K562 (cell line): ENCODE results near the gene SOST. TPM values are rescaled to one million over a fixed set of nuclear protein-coding genes. Genes with fewer than 3 reads are reported as not detected.
A peak's percentile ranks its signal among the peaks of the same experiment; 100 is the strongest.

Experiments
- ATAC-seq: fragments of 200-7000 bp; cut with Tn5 transposase; 3 replicates; pipeline ENCODE4 v1.9.1; 2020; ENCODE audit warnings: moderate library complexity
- BruUV-seq: library from RNA; stranded (reverse); fragments of 400-500 nt; replicated peaks from 2 replicates; lab custom pipeline; 2021; lab: Mats Ljungman, UMichigan
- CTCF ChIA-PET: fragments of 300-600 bp; formaldehyde crosslinking; extraction: SDS; loops from one replicate; lab custom pipeline; 2021; ENCODE audit warnings: low intra/inter-chr PET ratio; lab: Yijun Ruan, JAX
- POLR2A ChIA-PET: fragments of 300-600, 350-650 bp; sonication (Branson Sonifier 250); formaldehyde crosslinking; extraction: SDS; loops from one replicate; lab custom pipeline; 2021; ENCODE audit warnings: antibody characterized with exemption, inconsistent platforms; lab: Yijun Ruan, JAX
- DNase-seq, 4 experiments: peaks; one replicate each; pipeline versions ENCODE4 v3.0.0 to v3.0.0-alpha.2; 2011 to 2018; ENCODE audit warnings: low spot score in 3 of 4, mixed read lengths in 3 of 4; ENCODE audit errors: extremely low read depth in 1 of 4
- FAIRE-seq: peaks from 2 replicates; lab custom pipeline; 2011; peaks lifted over from hg19 to GRCh38; lab: Jason Lieb, UNC
- H2AFZ ChIP-seq: 2 replicates; pipeline ENCODE4 v1.6.0; 2011; ENCODE audit warnings: low read depth, low read length, control low read depth, inconsistent platforms
- H3K27ac ChIP-seq: fragments of 200-600 bp; 3 replicates; pipeline ENCODE4 v1.8.0; 2011; ENCODE audit warnings: low read depth, mild to moderate bottlenecking, control low read depth, inconsistent platforms, low read length, moderate library complexity, mixed read lengths; ENCODE audit errors: extremely low read depth
- H3K27me3 ChIP-seq, 2 experiments: fragments of 300-600 bp in 1 of 2; 2 replicates in 1 of 2; 3 replicates in 1 of 2; pipeline versions ENCODE4 v1.6.0 to v1.8.0; 2011; ENCODE audit warnings: inconsistent platforms in 2 of 2, low read length in 2 of 2, mild to moderate bottlenecking in 1 of 2, mixed read lengths in 1 of 2, moderate library complexity in 1 of 2; ENCODE audit not compliant: control insufficient read depth in 2 of 2, insufficient read depth in 2 of 2
- H3K36me3 ChIP-seq: fragments of 300-600 bp; 3 replicates; pipeline ENCODE4 v1.8.0; 2011; ENCODE audit warnings: mild to moderate bottlenecking, low read length, inconsistent platforms; ENCODE audit not compliant: control insufficient read depth, insufficient read depth
- H3K4me1 ChIP-seq, 2 experiments: fragments of 200-600 bp in 1 of 2; replicated peaks in 1 of 2; 2 replicates in 1 of 2; 3 replicates in 1 of 2; pipeline versions ENCODE4 v1.5.1 to v1.8.0; 2011; ENCODE audit warnings: inconsistent platforms in 2 of 2, low read length in 2 of 2, mild to moderate bottlenecking in 1 of 2, mixed read lengths in 1 of 2, moderate library complexity in 1 of 2; ENCODE audit not compliant: control insufficient read depth in 2 of 2, insufficient read depth in 2 of 2
- H3K4me2 ChIP-seq: 2 replicates; pipeline ENCODE4 v1.6.1; 2011; ENCODE audit warnings: low read length, control low read depth, inconsistent platforms, mixed read lengths; ENCODE audit not compliant: insufficient read depth
- H3K4me3 ChIP-seq: fragments of 200-600 bp; sonication (generic), shearing (Covaris generic); 2 replicates; pipeline ENCODE4 v1.5.1; 2016; ENCODE audit warnings: control low read depth, inconsistent platforms
- H3K79me2 ChIP-seq: fragments of 200-600 bp; 3 replicates; pipeline ENCODE4 v1.8.0; 2011; ENCODE audit warnings: low read length, inconsistent platforms; ENCODE audit not compliant: control insufficient read depth, insufficient read depth
- H3K9ac ChIP-seq, 2 experiments: 2 replicates each; pipeline versions ENCODE4 v1.6.0 to v1.6.1; 2011; ENCODE audit warnings: low read depth in 2 of 2, low read length in 2 of 2, control low read depth in 1 of 2, inconsistent platforms in 1 of 2, mild to moderate bottlenecking in 1 of 2, mixed read lengths in 1 of 2; ENCODE audit not compliant: insufficient read depth in 1 of 2
- H3K9me1 ChIP-seq: one replicate; pipeline ENCODE4 v1.6.0; 2011; ENCODE audit warnings: inconsistent platforms, mild to moderate bottlenecking, low read length, moderate library complexity; ENCODE audit not compliant: control insufficient read depth, insufficient read depth
- H3K9me3 ChIP-seq: replicated peaks from 2 replicates; pipeline ENCODE4 v1.5.1; 2011; ENCODE audit warnings: low read depth, low read length, inconsistent platforms; ENCODE audit not compliant: control insufficient read depth, insufficient read depth
- H4K20me1 ChIP-seq: replicated peaks from 2 replicates; pipeline ENCODE4 v1.6.1; 2011; ENCODE audit warnings: low read length, inconsistent platforms, mixed read lengths; ENCODE audit not compliant: control insufficient read depth, insufficient read depth
- CREB1 ChIP-seq, 2 experiments: sonication (generic) in 1 of 2; formaldehyde crosslinking in 1 of 2; IDR thresholded peaks; 2 replicates each; pipeline versions ENCODE4 v1.6.1 to v1.8.0; 2012 to 2022; ENCODE audit warnings: inconsistent platforms in 1 of 2, mild to moderate bottlenecking in 1 of 2, missing genetic modification reagents in 1 of 2, moderate library complexity in 1 of 2
- ETV1 ChIP-seq: fragments of 450-650 bp; conservative IDR thresholded peaks from 2 replicates; pipeline ENCODE4 v1.6.1; 2016; ENCODE audit warnings: missing genetic modification characterization, control low read depth, low read depth, missing compliant biosample characterization
- ETV6 ChIP-seq, 3 experiments: fragments of 150-350 bp in 1 of 3; sonication (generic) in 1 of 3; formaldehyde crosslinking in 1 of 3; IDR thresholded peaks; 2 replicates each; pipeline versions ENCODE4 v1.6.1 to v1.8.0; 2014 to 2022; ENCODE audit warnings: borderline replicate concordance in 2 of 3, low read depth in 2 of 3, antibody characterized with exemption in 1 of 3, low read length in 1 of 3, mild to moderate bottlenecking in 1 of 3, missing genetic modification reagents in 1 of 3
- OTX1 ChIP-seq: fragments of 450-650 bp; formaldehyde crosslinking; IDR thresholded peaks from 2 replicates; pipeline ENCODE4 v1.4.0; 2022; ENCODE audit warnings: mild to moderate bottlenecking
- SOX6 ChIP-seq: fragments of 450-650 bp; IDR thresholded peaks from 2 replicates; pipeline ENCODE4 v1.6.1; 2014; ENCODE audit warnings: mild to moderate bottlenecking
- TAL1 ChIP-seq: fragments of 450-650 bp; IDR thresholded peaks from 2 replicates; pipeline ENCODE4 v1.6.1; 2016; ENCODE audit warnings: mild to moderate bottlenecking
- ZBTB40 ChIP-seq, 2 experiments: fragments of 450-650 bp in 1 of 2; sonication (generic) in 1 of 2; formaldehyde crosslinking in 1 of 2; IDR thresholded peaks; 2 replicates each; pipeline versions ENCODE4 v1.7.1 to v1.9.0; 2016 to 2022; ENCODE audit warnings: inconsistent platforms in 1 of 2, mild to moderate bottlenecking in 1 of 2, missing genetic modification reagents in 1 of 2
- ZNF175 ChIP-seq: fragments of 200-800 bp; sonication (Bioruptor generic); IDR thresholded peaks from 2 replicates; pipeline ENCODE4 v1.6.1; 2016; ENCODE audit warnings: low read depth, mild to moderate bottlenecking, missing genetic modification characterization, missing compliant biosample characterization
- ZNF232 ChIP-seq: sonication (generic); formaldehyde crosslinking; IDR thresholded peaks from 2 replicates; pipeline ENCODE4 v1.8.0; 2022; ENCODE audit warnings: mild to moderate bottlenecking, missing genetic modification reagents
- WGBS: fragments of 100-300 bp; shearing (Covaris generic); methylation state at CpG from one replicate; pipeline ENCODE4 v1.1.6; 2016; ENCODE audit warnings: low coverage, mixed read lengths; ENCODE audit not compliant: insufficient coverage; ENCODE audit errors: missing lambda C conversion rate; 5-methylcytosine and 5-hydroxymethylcytosine counted together
- in situ Hi-C: fragments of 300-500 bp; cut with MboI; formaldehyde crosslinking; loops from 4 replicates; pipeline ENCODE4 v1.15.0; 2018; ENCODE audit warnings: inconsistent platforms, mixed read lengths
- intact Hi-C: fragments of 100-400 bp; cut with micrococcal nuclease; formaldehyde crosslinking; loops from 2 replicates; pipeline ENCODE4 v1.14.2; 2022
- polyA plus RNA-seq, 8 experiments: library from polyadenylated mRNA; depleted of rRNA in 4 of 8; stranded (reverse) in 5 of 8; unstranded in 3 of 8; fragments of >200 nt; fragmentation: Nextera tagmentation in 2 of 8; fragmentation: Illumina TruSeq in 1 of 8; extraction: Ambion mirVana in 2 of 8; extraction: Trizol in 1 of 8; gene quantifications; 2 replicates each; pipeline versions ENCODE4 v1.2.1 to v1.2.3, GENCODE V29; 2011 to 2014; ENCODE audit warnings: inconsistent platforms in 1 of 8, missing spikeins in 1 of 8
- total RNA-seq, 7 experiments: library from RNA; depleted of rRNA in 6 of 7; stranded (reverse); fragments of >200 nt in 6 of 7; fragmentation: Illumina TruSeq in 2 of 7; extraction: Trizol in 2 of 7; gene quantifications; 2 replicates each; pipeline versions ENCODE4 v1.2.1 to v1.2.3, GENCODE V29; 2011 to 2021; ENCODE audit warnings: low replicate concordance in 1 of 7

Gene SOST
- total and polyA plus RNA-seq, 9 of the 15 experiments (the other 6 are each of a cell fraction or from before 2014, with no cell fraction given): not detected

- TF ChIP-seq ETV6 (IDR thresholded peaks at IDR 0.05; ENCODE audit: borderline replicate concordance in 1 of 2, low read depth in 2 of 2, low read length in 1 of 2): no peak
- no peak for TF ChIP-seq ETV6 (CRISPR knock-in tag; IDR thresholded peaks at IDR 0.05; ENCODE audit: borderline replicate concordance)
Measured at GRCh38 chr17:43754947-43755346, 3.6 kb downstream of the SOST start (continued).

GRCh38 chr17:43753493-43754129, 5.0 kb downstream of the SOST start:
- intact Hi-C loops (no loop called here), in situ Hi-C loops (no loop called here)
- Histone ChIP-seq H3K27me3 (peaks cover 23 to 77% of the 10 kb centered on the region in 2 experiments; a peak in 4 of 5 replicates), H3K36me3 (no peaks in the 10 kb centered on the region), H2AFZ (no peak overlapping the region), H3K9ac (no peak overlapping the region), H3K4me3 (no peak overlapping the region), H3K27ac (no peak overlapping the region), H3K9me3 (no peaks in the 10 kb centered on the region), H3K4me1 (peaks cover 0 to 9% of the 10 kb centered on the region in 2 experiments; a peak in 2 of 5 replicates), H4K20me1 (no peaks in the 10 kb centered on the region), H3K4me2 (no peak overlapping the region), H3K9me1 (no peaks in the 10 kb centered on the region), H3K79me2 (no peaks in the 10 kb centered on the region)
- ChIA-PET POLR2A (interaction anchor here (0.7 to 1.1 kb wide), 2 partner anchors 60 to 73 kb away, joined by 3 read pairs; no protein-coding TSS in a partner anchor), CTCF (interaction anchor here (0.9 kb wide), 1 partner anchor 53 kb away, joined by 4 read pairs; no protein-coding TSS in a partner anchor)
- WGBS: 0% methylated on average over 5 of the region's 5 CpGs
- FAIRE-seq: peak; percentile 78
- DNase-seq: peak; percentile 23 to 46 (median 38)
- no TSS peak for BruUV-seq
- ATAC-seq: peak; percentile 42; the same call in 1 of the 3 replicates
- peak; percentile 56; the same call in 1 of the 2 replicates for TF ChIP-seq SOX6
- 0 out of 2 replicates have a peak, but pooled peaks have one; percentile 56 for TF ChIP-seq ZNF175 (CRISPR knock-in tag)
- peak; percentile 44; the same call in 1 of the 2 replicates for TF ChIP-seq ETV1
- no peak for TF ChIP-seq OTX1 (CRISPR knock-in tag)
- peak; percentile 64 for TF ChIP-seq ZBTB40 (IDR thresholded peaks at IDR 0.05)
- TF ChIP-seq ZBTB40 (CRISPR knock-in tag; IDR thresholded peaks at IDR 0.05): no peak
- peak; percentile 65 for TF ChIP-seq CREB1 (IDR thresholded peaks at IDR 0.05)
- TF ChIP-seq CREB1 (CRISPR knock-in tag; IDR thresholded peaks at IDR 0.05): peak; percentile 59; the same call in 1 of the 2 replicates
- TF ChIP-seq ZNF232 (CRISPR knock-in tag): no peak
- no peak for TF ChIP-seq TAL1
